Mucosa of stomach (tissue), 1 donor: ENCODE data around the gene PTK6.

Experiments used
- H3K27me3 ChIP-seq: one replicate; pipeline ENCODE4 v1.7.0; 2013; ENCODE audit warnings: mild to moderate bottlenecking, low read length; ENCODE audit not compliant: control insufficient read depth, insufficient read depth
- H3K36me3 ChIP-seq: one replicate; pipeline ENCODE4 v1.7.0; 2013; ENCODE audit warnings: low read length; ENCODE audit not compliant: control insufficient read depth, insufficient read depth
- H3K4me1 ChIP-seq: one replicate; pipeline ENCODE4 v1.7.0; 2013; ENCODE audit warnings: mild to moderate bottlenecking, low read length; ENCODE audit not compliant: control insufficient read depth, insufficient read depth
- H3K4me3 ChIP-seq: one replicate; pipeline ENCODE4 v1.7.0; 2013; ENCODE audit warnings: low read length
- H3K9ac ChIP-seq: one replicate; pipeline ENCODE4 v1.7.0; 2013; ENCODE audit warnings: mild to moderate bottlenecking, low read length, moderate library complexity
- H3K9me3 ChIP-seq: one replicate; pipeline ENCODE4 v1.7.0; 2013; ENCODE audit warnings: mild to moderate bottlenecking, low read length, moderate library complexity; ENCODE audit not compliant: control insufficient read depth
- donor health status: Pancreatic carcinoma.

The PTK6 gene

DNA sequence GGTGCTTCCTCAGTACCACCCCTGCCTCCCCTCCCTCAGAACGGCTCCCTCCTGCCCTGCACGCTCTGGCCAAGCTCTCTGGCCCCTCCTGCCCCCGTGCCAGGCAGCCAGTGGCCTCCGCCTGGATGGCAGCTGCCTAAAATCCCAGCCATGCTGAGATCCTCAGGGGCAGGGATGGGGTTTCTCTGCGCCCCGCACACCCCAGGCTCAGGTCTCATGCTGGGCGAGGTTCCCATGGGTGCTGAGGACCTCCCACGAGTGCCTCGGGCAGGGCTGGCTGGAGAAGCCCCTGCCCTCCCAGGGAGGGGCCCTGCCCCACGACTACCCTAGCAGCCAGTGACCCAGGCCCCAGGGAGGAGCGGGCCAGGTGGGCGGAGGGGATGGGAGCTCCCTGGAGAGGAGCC is 2.7 kb downstream of the PTK6 start:
- peaks cover 2% of the 10 kb centered on the region for H3K27me3 ChIP-seq

DNA sequence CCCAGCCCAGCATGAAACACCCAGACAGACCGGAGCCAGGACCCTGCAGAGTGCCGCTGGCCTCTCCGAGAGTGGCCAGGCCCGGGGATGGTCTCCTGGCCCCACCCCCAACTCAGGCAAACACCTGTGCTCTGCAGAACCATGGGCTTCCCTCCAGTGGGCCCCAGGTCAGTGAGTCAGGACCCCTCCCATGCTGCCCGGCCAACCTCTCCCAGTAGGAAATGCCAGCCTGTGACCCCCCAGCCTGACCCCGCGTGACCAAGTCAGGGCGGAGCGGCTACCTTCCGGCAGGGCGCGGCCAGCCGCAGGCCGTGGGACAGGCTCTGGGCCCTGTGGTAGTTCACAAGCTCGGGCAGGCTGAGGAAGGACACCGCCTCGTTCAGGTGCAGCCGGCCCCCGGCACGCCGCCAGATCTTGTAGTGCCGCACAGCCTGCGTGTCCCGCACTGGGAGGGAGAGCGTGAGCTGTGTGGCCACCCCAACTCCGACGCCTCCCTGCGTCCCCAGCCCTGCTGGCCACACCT is 3.2 kb downstream of the PTK6 start:
- Histone ChIP-seq H3K9ac (peak overlapping the region; percentile 18), H3K9me3 (no peaks in the 10 kb centered on the region), H3K27me3 (peaks cover 2% of the 10 kb centered on the region), H3K4me3 (no peak overlapping the region), H3K36me3 (no peaks in the 10 kb centered on the region), H3K4me1 (peaks cover 50% of the 10 kb centered on the region)

More for the DNA sequence above, 2.7 kb downstream of the PTK6 start:
- Histone ChIP-seq H3K9me3 (no peaks in the 10 kb centered on the region), H3K4me1 (peaks cover 55% of the 10 kb centered on the region), H3K4me3 (no peak overlapping the region), H3K36me3 (no peaks in the 10 kb centered on the region), H3K9ac (peak overlapping the region; percentile 18)

DNA sequence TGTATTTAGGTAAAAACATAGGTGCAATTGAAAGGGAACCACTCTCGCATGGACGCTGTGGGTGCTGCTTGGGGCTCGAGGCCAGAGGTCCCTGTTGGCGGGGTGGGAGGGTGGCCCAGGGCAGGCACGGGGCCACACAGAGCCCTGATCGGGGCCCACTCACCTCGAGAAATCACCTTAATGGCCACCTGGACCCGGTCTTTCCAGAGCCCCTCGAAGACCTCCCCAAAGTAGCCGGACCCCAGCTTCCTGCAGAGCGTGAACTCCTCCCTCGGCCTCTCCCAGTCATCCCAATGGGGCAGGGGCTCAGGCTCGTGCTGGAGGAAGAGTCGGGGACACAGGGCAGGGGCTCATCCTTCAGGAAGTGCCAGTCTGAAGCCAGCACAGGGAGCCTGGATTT is 3.8 kb downstream of the PTK6 start:
- Histone ChIP-seq H3K9me3 (no peaks in the 10 kb centered on the region), H3K27me3 (peaks cover 2% of the 10 kb centered on the region), H3K4me1 (peaks cover 44% of the 10 kb centered on the region), H3K4me3 (no peak overlapping the region), H3K36me3 (no peaks in the 10 kb centered on the region), H3K9ac (no peak overlapping the region)

DNA sequence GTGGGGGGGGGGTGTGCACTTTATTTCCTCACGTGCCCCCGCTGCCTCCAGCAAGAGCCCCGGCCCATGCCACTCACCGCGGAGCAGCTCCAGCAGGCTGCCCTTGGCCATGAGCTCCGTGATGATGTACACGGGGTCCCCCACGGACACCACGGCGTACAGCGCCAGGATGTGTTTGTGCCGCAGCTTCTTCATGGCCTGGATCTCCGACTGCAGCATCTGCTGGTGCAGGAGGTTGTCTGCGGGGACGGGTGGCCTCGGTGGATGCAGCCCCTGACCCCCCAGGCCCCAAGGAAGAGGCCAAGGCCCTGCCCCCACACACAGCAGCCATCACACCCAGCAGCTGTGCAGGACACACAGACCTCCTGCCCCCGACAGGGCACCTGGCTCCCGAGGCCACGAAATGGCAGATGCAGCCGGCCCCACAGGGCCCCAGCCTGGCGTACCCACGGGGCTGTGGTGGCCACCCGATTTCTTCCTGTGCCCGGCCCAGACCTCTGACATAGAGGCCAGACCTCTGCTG is 4.7 kb downstream of the PTK6 start:
- Histone ChIP-seq H3K4me3 (no peak overlapping the region), H3K27me3 (peaks cover 2% of the 10 kb centered on the region), H3K9me3 (no peaks in the 10 kb centered on the region), H3K4me1 (peaks cover 42% of the 10 kb centered on the region), H3K9ac (no peak overlapping the region), H3K36me3 (no peaks in the 10 kb centered on the region)

DNA sequence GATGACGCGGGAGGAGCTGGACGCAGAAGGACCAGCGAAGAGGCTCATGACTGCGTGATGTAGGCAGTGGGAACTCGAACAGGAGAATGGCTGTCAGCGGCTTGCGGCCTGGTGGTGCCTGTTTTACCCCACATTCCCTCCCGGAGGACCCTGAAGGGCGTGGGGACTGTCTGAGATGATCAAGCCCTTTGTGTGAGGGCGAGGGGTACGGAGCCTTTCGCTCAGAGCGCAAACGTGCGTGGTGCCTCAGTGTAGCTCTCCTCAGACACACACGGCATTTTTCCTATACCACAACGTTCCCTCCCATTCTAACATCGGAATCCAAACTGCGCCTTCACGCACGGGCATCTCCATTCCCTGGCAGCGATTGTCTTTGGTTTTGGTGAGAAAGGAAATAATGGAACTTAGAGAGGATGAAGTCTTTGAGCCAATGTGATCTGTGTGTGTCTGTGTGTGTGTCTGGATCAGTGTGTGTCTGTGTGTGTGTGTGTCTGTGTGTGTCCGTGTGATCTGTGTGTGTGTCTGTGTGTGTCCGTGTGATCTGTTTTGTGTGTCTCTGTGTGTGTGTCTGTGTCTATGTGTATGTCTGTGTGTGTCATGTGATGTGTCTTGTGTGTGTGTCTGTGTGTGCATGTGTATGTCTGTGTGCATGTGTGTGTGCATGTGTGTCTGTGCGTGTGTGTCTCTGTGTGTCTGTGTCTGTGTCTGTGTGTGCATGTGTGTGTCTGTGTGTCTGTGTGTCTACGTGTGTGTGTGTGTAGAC is 5.3 kb downstream of the PTK6 start:
- no peaks in the 10 kb centered on the region for H3K36me3 ChIP-seq
- H3K9me3 ChIP-seq = no peaks in the 10 kb centered on the region
- peaks cover 2% of the 10 kb centered on the region for H3K27me3 ChIP-seq
- no peak overlapping the region for H3K4me3 ChIP-seq
- H3K4me1 ChIP-seq = peaks cover 39% of the 10 kb centered on the region
- H3K9ac ChIP-seq = no peak overlapping the region

DNA sequence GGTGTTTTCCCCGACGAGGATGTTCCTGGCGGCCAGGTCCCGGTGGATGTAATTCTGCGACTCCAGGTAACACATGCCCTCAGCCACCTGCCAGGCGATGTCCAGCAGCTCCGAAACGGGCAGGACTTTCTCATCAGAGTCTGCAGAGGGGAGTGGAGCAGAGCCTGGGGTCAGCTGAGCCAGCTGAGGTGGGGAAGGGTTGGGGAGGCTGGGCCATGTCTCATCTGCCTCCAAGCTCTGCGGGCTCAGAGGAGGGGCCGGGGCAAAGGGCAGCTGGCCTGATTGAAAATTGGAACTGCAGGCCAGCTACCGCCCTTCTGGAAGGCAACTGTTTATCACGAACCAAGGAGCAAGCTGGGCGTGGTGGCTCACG is 6.4 kb downstream of the PTK6 start:
- no peak overlapping the region for H3K9ac ChIP-seq

DNA sequence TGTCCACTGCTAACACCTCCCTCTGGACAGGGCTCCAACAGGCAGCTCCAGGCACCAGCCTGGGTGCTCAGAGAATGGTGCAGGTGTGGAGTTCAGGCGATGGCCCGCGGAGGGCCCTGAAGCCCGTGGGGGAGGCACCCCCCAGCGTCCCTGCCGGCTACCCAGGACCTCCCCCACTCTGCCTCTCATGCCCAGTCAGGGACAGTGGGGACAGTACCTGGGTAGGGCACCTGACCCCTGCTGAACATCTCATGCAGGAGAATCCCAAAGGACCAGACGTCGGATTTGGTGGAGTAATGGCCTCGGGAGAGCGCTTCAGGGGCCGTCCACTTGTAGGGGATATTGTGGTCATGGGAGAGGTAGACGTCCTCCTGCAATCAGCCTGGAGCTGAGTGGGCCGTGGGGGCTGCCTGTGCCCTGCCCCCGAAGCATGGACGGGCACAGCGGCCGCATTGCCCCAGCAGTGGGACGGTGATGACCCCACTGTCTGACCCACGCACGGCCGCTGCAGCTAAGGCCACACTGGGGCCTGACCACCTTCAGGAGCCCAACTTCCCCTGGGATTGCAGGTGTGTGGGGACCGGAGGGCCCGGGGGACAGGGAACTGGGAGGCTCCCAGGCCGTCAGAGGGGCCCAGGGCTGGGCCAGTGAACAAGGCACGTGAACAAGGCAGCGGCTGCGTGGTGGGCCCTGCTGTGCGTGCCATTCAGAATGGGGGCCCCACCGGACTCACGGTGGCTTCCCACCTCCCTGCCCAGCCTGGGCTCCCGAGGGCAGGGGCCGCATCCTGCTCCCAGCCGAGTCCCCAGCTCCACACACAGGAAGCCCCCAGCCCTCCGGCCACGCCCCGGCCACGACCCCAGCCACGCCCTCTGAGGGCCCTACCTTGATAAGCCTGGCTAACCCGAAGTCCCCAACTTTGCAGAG is 7.1 kb downstream of the PTK6 start:
- Histone ChIP-seq H3K9ac (no peak overlapping the region), H3K27me3 (peaks cover 2% of the 10 kb centered on the region), H3K36me3 (no peaks in the 10 kb centered on the region), H3K9me3 (no peaks in the 10 kb centered on the region), H3K4me1 (peaks cover 41% of the 10 kb centered on the region), H3K4me3 (no peak overlapping the region)

More for the DNA sequence above, 6.4 kb downstream of the PTK6 start:
- Histone ChIP-seq H3K27me3 (peaks cover 2% of the 10 kb centered on the region), H3K36me3 (no peaks in the 10 kb centered on the region), H3K4me1 (peaks cover 44% of the 10 kb centered on the region), H3K4me3 (no peak overlapping the region), H3K9me3 (no peaks in the 10 kb centered on the region)

DNA sequence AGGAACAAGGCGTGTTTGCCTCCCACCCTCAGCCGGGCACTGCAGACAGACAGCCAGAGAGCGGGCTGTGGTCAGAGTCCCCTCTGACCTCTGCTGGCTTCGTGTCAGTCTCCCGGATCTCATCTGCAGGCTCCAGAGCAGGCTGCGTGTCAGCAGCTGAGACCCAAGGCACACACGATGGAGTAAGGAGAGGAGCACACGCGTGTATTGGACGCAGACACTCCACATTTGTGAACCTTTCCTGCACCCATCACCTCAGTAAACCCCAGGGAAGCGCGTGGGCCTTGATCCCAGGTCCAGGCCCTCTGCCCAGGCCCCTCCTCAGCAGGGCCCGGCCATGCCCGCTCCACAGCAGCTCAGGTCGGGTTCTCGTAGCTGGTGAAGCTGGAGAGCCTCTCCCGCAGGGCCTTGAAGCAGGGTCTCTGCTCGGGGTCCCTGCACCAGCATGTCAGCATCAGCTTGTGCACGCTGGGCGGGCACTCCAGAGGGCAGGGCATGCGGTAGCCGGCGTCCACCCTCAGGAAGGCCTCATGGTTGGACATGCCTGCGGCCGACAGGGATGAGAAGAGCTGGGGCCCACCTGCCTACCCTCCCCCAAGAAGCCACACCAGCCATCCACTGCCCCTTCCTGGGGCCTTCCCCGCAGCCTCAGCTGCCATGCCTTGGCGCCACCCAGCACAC is 7.9 kb downstream of the PTK6 start:
- H3K9me3 ChIP-seq = no peaks in the 10 kb centered on the region
- no peaks in the 10 kb centered on the region for H3K36me3 ChIP-seq
- H3K4me3 ChIP-seq = no peak overlapping the region
- H3K9ac ChIP-seq = no peak overlapping the region
- peaks cover 2% of the 10 kb centered on the region for H3K27me3 ChIP-seq
- H3K4me1 ChIP-seq = peaks cover 33% of the 10 kb centered on the region

DNA sequence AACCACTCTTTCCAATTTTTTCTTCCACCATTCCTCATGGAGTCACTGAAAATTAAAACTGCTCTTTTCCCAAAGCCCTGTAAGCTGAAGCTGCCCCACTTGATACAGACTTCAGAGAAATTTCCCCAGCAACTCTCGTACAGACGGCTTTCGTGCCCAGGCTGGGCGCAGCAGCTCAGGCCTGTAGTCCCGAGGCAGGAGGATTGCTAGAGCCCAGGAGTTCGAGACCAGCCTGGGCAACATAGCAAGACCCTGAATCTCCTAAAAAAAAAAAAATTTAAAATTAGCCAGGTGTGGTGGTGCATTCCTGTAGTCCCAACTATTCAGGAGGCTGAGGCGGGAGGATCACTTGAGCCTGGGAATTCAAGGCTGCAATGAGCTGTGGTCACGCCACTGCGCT is 10.0 kb downstream of the PTK6 start:
- Histone ChIP-seq H3K36me3 (peaks cover 4% of the 10 kb centered on the region), H3K27me3 (peaks cover 2% of the 10 kb centered on the region), H3K9ac (no peak overlapping the region), H3K4me3 (no peak overlapping the region), H3K9me3 (no peaks in the 10 kb centered on the region), H3K4me1 (peaks cover 31% of the 10 kb centered on the region)

DNA sequence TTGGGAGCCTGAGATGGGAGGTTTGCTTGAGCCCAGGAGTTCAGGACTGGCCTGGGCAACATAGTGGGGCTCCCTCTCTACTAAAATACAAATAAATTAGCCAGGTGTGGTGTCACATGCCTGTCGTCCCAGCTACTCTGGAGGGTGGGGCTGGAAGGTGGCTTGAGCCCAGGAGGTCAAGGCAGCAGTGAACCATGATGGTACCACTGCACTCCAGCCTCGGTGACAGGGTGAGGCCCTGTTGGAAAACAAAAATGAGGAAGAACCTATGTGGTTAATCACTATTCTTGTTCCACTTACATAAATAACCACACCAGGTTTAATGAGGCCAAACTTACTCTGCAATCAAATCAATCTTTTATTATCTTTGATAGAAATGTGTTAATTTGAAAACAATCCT is 11.2 kb downstream of the PTK6 start:
- Histone ChIP-seq H3K9ac (no peak overlapping the region), H3K27me3 (peaks cover 2% of the 10 kb centered on the region), H3K4me3 (no peak overlapping the region), H3K36me3 (peaks cover 11% of the 10 kb centered on the region), H3K9me3 (no peaks in the 10 kb centered on the region), H3K4me1 (peaks cover 34% of the 10 kb centered on the region)

DNA sequence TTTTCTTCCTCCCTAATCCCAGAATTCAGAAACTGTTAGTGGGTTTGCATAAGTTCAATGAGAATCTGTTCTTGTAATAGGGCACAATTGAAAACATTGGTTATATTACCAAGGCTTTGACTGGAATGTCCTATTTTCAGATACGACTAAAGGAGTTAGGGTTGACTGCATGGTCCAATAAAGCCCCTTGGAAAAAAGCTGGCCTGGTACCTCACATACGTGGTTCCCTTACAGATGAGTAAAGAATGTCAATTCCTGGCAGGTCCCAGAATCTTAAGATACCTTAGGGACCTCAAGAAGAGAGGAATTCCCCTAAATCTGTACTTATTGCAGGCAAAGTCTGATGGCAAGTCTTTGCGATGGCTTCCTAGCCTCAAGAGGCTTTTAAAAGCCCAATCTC is 12.0 kb downstream of the PTK6 start:
- H3K9ac ChIP-seq = no peak overlapping the region
- peaks cover 11% of the 10 kb centered on the region for H3K36me3 ChIP-seq
- H3K4me3 ChIP-seq = no peak overlapping the region
- no peaks in the 10 kb centered on the region for H3K9me3 ChIP-seq
- H3K27me3 ChIP-seq = no peaks in the 10 kb centered on the region
- peaks cover 28% of the 10 kb centered on the region for H3K4me1 ChIP-seq
